ENCODE measurements around the gene GPC3.

DNA sequence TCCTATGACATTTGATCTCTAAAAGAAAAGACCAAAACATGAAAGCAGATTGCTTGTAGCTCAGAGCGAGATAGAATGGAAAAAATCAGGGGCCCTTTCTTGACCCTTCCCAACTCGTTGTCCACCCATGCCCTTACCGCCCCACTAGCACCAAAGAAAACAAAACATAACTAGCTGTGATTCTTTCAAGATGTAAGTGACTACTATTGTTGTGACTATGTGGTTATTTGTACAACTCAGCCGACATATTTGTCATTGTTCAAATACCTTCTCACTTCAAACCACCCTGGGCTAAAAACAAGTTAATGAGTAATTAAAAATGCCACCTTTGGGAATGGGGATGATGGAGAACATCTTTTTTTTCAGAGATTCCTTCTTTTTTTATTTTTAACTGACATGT, 399.0 kb downstream of the GPC3 start:
- TF ChIP-seq, protein P1, sequence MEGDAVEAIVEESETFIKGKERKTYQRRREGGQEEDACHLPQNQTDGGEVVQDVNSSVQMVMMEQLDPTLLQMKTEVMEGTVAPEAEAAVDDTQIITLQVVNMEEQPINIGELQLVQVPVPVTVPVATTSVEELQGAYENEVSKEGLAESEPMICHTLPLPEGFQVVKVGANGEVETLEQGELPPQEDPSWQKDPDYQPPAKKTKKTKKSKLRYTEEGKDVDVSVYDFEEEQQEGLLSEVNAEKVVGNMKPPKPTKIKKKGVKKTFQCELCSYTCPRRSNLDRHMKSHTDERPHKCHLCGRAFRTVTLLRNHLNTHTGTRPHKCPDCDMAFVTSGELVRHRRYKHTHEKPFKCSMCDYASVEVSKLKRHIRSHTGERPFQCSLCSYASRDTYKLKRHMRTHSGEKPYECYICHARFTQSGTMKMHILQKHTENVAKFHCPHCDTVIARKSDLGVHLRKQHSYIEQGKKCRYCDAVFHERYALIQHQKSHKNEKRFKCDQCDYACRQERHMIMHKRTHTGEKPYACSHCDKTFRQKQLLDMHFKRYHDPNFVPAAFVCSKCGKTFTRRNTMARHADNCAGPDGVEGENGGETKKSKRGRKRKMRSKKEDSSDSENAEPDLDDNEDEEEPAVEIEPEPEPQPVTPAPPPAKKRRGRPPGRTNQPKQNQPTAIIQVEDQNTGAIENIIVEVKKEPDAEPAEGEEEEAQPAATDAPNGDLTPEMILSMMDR (conservative IDR thresholded peaks at IDR 0.05; ENCODE audit: low read depth in 2 of 2), result no peak
- TF ChIP-seq EZH2phosphoT487 (IDR thresholded peaks at IDR 0.05; ENCODE audit: unreplicated experiment) (no peak), EZH2 (IDR thresholded peaks at IDR 0.05; ENCODE audit: low read depth, unreplicated experiment) (no peak), POLR2AphosphoS5 (IDR thresholded peaks at IDR 0.05; ENCODE audit: low read depth) (no peak), CREB1 (CRISPR knock-in tag; IDR thresholded peaks at IDR 0.05; ENCODE audit: low read depth) (no peak), JUNB (IDR thresholded peaks at IDR 0.05; ENCODE audit: unreplicated experiment) (no peak)

Measured in GM23338 (cell line).